Hindlimb muscle (tissue), 1 donor: ENCODE results near the gene DSC1. TPM values are rescaled to one million over a fixed set of nuclear protein-coding genes. Genes with fewer than 3 reads are reported as not detected.
"Not testable (repeated sequence)": the region's sequence is repeated elsewhere in the genome, so short reads cannot be mapped to it uniquely, and the experiment has no call there.

Experiments
- DNase-seq: peaks from one replicate; pipeline ENCODE4 v3.0.0-alpha.2; 2013
- polyA plus RNA-seq: library from polyadenylated mRNA; unstranded; fragments of 120-200 nt; gene quantifications from one replicate; pipeline ENCODE4 v1.2.1, GENCODE V29; 2013; ENCODE audit not compliant: insufficient read length

Gene DSC1
- polyA plus RNA-seq, 1 donor, result 0.56 TPM

GRCh38 chr18:31171144-31171839 is 8.6 kb upstream of the DSC1 start:
- DNase-seq, result no peak

GRCh38 chr18:31170335-31170734 is 7.7 kb upstream of the DSC1 start:
- DNase-seq, result no peak

- no peak for DNase-seq
Measured at GRCh38 chr18:31162419-31162793, 250 bp downstream of the DSC1 start.

GRCh38 chr18:31161757-31162418 is 768 bp downstream of the DSC1 start:
- DNase-seq, result no peak

- no peak for DNase-seq
Measured at GRCh38 chr18:31156821-31157763, 5.6 kb downstream of the DSC1 start.

- no peak for DNase-seq
Measured at GRCh38 chr18:31155498-31155897, 7.2 kb downstream of the DSC1 start.

GRCh38 chr18:31154181-31154580 is 8.5 kb downstream of the DSC1 start:
- no peak for DNase-seq

- no peak for DNase-seq
Measured at GRCh38 chr18:31149351-31149750, 13.3 kb downstream of the DSC1 start.

- no peak for DNase-seq
Measured at GRCh38 chr18:31148600-31148999, 14.1 kb downstream of the DSC1 start.

GRCh38 chr18:31146809-31147208 is 15.8 kb downstream of the DSC1 start:
- DNase-seq, result no peak

GRCh38 chr18:31143025-31143424 is 19.6 kb downstream of the DSC1 start:
- no peak for DNase-seq

GRCh38 chr18:31138709-31139108 is 23.9 kb downstream of the DSC1 start:
- no peak for DNase-seq

GRCh38 chr18:31134988-31135529 is 27.6 kb downstream of the DSC1 start:
- no peak for DNase-seq

- DNase-seq, result no peak
Measured at GRCh38 chr18:31129398-31130115, 33.1 kb downstream of the DSC1 start.

- no peak for DNase-seq
Measured at GRCh38 chr18:31125878-31126277, 36.8 kb downstream of the DSC1 start.

- DNase-seq, result not testable (repeated sequence)
Measured at GRCh38 chr18:31123125-31123524, 39.5 kb downstream of the DSC1 start.

- no peak for DNase-seq
Measured at GRCh38 chr18:31120594-31120993, 42.1 kb downstream of the DSC1 start.

- no peak for DNase-seq
Measured at GRCh38 chr18:31116853-31117595, 45.6 kb downstream of the DSC1 start.

- DNase-seq, result no peak
Measured at GRCh38 chr18:31112804-31113203, 49.9 kb downstream of the DSC1 start.

GRCh38 chr18:31105733-31106132 is 56.9 kb downstream of the DSC1 start:
- no peak for DNase-seq

- DNase-seq, result no peak
Measured at GRCh38 chr18:31104444-31104843, 58.2 kb downstream of the DSC1 start.

GRCh38 chr18:31103423-31103822 is 59.2 kb downstream of the DSC1 start:
- DNase-seq, result no peak
